ENCODE data around the gene ACVR1. TPM values are rescaled to one million over a fixed set of nuclear protein-coding genes. Genes with fewer than 3 reads are reported as not detected.

Gene ACVR1
- total RNA-seq, 1 donor from 2014 or later, result 29.9 TPM

- Mint-ChIP-seq H3K4me1 (ENCODE audit: unreplicated experiment) (no peaks in the 10 kb centered on the region), H3K27ac (ENCODE audit: unreplicated experiment) (no peak overlapping the region), H3K4me3 (ENCODE audit: unreplicated experiment) (no peak overlapping the region), H3K27me3 (ENCODE audit: unreplicated experiment) (no peaks in the 10 kb centered on the region), H3K9me3 (ENCODE audit: unreplicated experiment) (no peaks in the 10 kb centered on the region), H3K36me3 (ENCODE audit: low read depth, unreplicated experiment) (peaks cover 47% of the 10 kb centered on the region)
- no peak for TF ChIP-seq CTCF (IDR thresholded peaks at IDR 0.05; ENCODE audit: unreplicated experiment)
- no peak for DNase-seq (ENCODE audit: low spot score)
Measured at GRCh38 chr2:157732596-157732995, 143.5 kb downstream of the ACVR1 start.

- peaks cover 2% of the 10 kb centered on the region for H3K27me3 Mint-ChIP-seq (ENCODE audit: unreplicated experiment)
- no peak for DNase-seq (ENCODE audit: low spot score)
- H3K4me3 Mint-ChIP-seq (ENCODE audit: unreplicated experiment), result no peak overlapping the region
- peaks cover 42% of the 10 kb centered on the region for H3K36me3 Mint-ChIP-seq (ENCODE audit: low read depth, unreplicated experiment)
- no peak overlapping the region for H3K27ac Mint-ChIP-seq (ENCODE audit: unreplicated experiment)
- no peaks in the 10 kb centered on the region for H3K4me1 Mint-ChIP-seq (ENCODE audit: unreplicated experiment)
- H3K9me3 Mint-ChIP-seq (ENCODE audit: unreplicated experiment), result peaks cover 1% of the 10 kb centered on the region
- no peak for TF ChIP-seq CTCF (IDR thresholded peaks at IDR 0.05; ENCODE audit: unreplicated experiment)
Measured at GRCh38 chr2:157727693-157728092, 148.4 kb downstream of the ACVR1 start.

- H3K27ac Mint-ChIP-seq (ENCODE audit: unreplicated experiment), result no peak overlapping the region
- peaks cover 5% of the 10 kb centered on the region for H3K9me3 Mint-ChIP-seq (ENCODE audit: unreplicated experiment)
- H3K4me3 Mint-ChIP-seq (ENCODE audit: unreplicated experiment), result no peak overlapping the region
- H3K4me1 Mint-ChIP-seq (ENCODE audit: unreplicated experiment), result no peaks in the 10 kb centered on the region
- DNase-seq (ENCODE audit: low spot score), result no peak
- peaks cover 2% of the 10 kb centered on the region for H3K27me3 Mint-ChIP-seq (ENCODE audit: unreplicated experiment)
- TF ChIP-seq CTCF (IDR thresholded peaks at IDR 0.05; ENCODE audit: unreplicated experiment), result no peak
- peaks cover 40% of the 10 kb centered on the region for H3K36me3 Mint-ChIP-seq (ENCODE audit: low read depth, unreplicated experiment)
Measured at GRCh38 chr2:157726946-157727345, 149.2 kb downstream of the ACVR1 start.

GRCh38 chr2:157725846-157726245 is 150.3 kb downstream of the ACVR1 start:
- Mint-ChIP-seq H3K36me3 (ENCODE audit: low read depth, unreplicated experiment) (peaks cover 40% of the 10 kb centered on the region), H3K4me1 (ENCODE audit: unreplicated experiment) (no peaks in the 10 kb centered on the region), H3K9me3 (ENCODE audit: unreplicated experiment) (peaks cover 5% of the 10 kb centered on the region)

More at GRCh38 chr2:157725846-157726245, 150.3 kb downstream of the ACVR1 start:
- H3K4me3 Mint-ChIP-seq (ENCODE audit: unreplicated experiment), result no peak overlapping the region
- DNase-seq (ENCODE audit: low spot score), result no peak
- H3K27ac Mint-ChIP-seq (ENCODE audit: unreplicated experiment), result no peak overlapping the region
- no peak for TF ChIP-seq CTCF (IDR thresholded peaks at IDR 0.05; ENCODE audit: unreplicated experiment)
- H3K27me3 Mint-ChIP-seq (ENCODE audit: unreplicated experiment), result peaks cover 2% of the 10 kb centered on the region
